WTC11 (cell line): Measurements from ENCODE around the gene GGCX. TPM values are rescaled to one million over a fixed set of nuclear protein-coding genes. Genes with fewer than 3 reads are reported as not detected.

ENCODE experiments used
- ATAC-seq: fragments of 200-7000 bp; cut with Tn5 transposase; 2 replicates; pipeline ENCODE4 v1.10.0; 2021; ENCODE audit warnings: mild to moderate bottlenecking, moderate library complexity
- CTCF ChIA-PET: fragments of 300-600 bp; sonication (Branson Sonifier 250); formaldehyde crosslinking; loops from one replicate; lab custom pipeline; 2021; ENCODE audit warnings: antibody characterized with exemption; lab: Charles Lee
- POLR2A ChIA-PET: fragments of 350-600 bp; sonication (Branson Sonifier 250); formaldehyde crosslinking; loops from one replicate; lab custom pipeline; 2021; ENCODE audit warnings: antibody characterized with exemption; lab: Charles Lee
- DNase-seq: peaks from one replicate; pipeline ENCODE4 v3.0.0; 2021; ENCODE audit warnings: low spot score
- H3K27ac Mint-ChIP-seq: 2 replicates; pipeline ENCODE4 v1.8.0; 2021; ENCODE audit warnings: mixed read lengths
- H3K27me3 Mint-ChIP-seq: 2 replicates; pipeline ENCODE4 v1.8.0; 2021; ENCODE audit warnings: low read depth, mild to moderate bottlenecking, moderate library complexity, mixed read lengths
- H3K36me3 Mint-ChIP-seq: 2 replicates; pipeline ENCODE4 v1.8.0; 2021; ENCODE audit warnings: mixed read lengths
- H3K4me1 Mint-ChIP-seq: 2 replicates; pipeline ENCODE4 v1.8.0; 2022; ENCODE audit warnings: mixed read lengths
- H3K4me3 Mint-ChIP-seq: 2 replicates; pipeline ENCODE4 v1.8.0; 2021; ENCODE audit warnings: mild to moderate bottlenecking, moderate library complexity, mixed read lengths
- H3K9me3 Mint-ChIP-seq: 2 replicates; pipeline ENCODE4 v1.8.0; 2021; ENCODE audit warnings: mixed read lengths
- EMX1 ChIP-seq: fragments of 250-450 bp; sonication (Bioruptor Pico); IDR thresholded peaks from 2 replicates; pipeline ENCODE4 v1.8.0; 2021; ENCODE audit warnings: mild to moderate bottlenecking
- MXD4 ChIP-seq: fragments of 250-450 bp; sonication (Bioruptor Pico); IDR thresholded peaks from 2 replicates; pipeline ENCODE4 v1.8.0; 2021; ENCODE audit warnings: mild to moderate bottlenecking, moderate library complexity, borderline replicate concordance
- ZNF138 ChIP-seq: sonication (generic); formaldehyde crosslinking; conservative IDR thresholded peaks from 2 replicates; pipeline ENCODE4 v1.8.1; 2022; ENCODE audit warnings: mild to moderate bottlenecking, moderate library complexity, missing genetic modification reagents
- total RNA-seq: library from RNA; stranded (reverse); gene quantifications from 3 replicates; pipeline ENCODE4 v1.2.3, GENCODE V29; 2021
- TF ChIP-seq, protein P1 (sequence below): sonication (generic); formaldehyde crosslinking; IDR thresholded peaks from 2 replicates; pipeline ENCODE4 v1.8.0; 2023; ENCODE audit warnings: missing genetic modification reagents, mild to moderate bottlenecking, borderline replicate concordance
- TF ChIP-seq, protein P2 (sequence below): sonication (generic); formaldehyde crosslinking; IDR thresholded peaks from 2 replicates; pipeline ENCODE4 v1.8.0; 2022; ENCODE audit warnings: missing genetic modification reagents
- TF ChIP-seq, protein P3 (sequence below): fragments of 250-450 bp; sonication (Bioruptor Pico); IDR thresholded peaks from 2 replicates; pipeline ENCODE4 v1.9.0; 2021; ENCODE audit warnings: mild to moderate bottlenecking
- TF ChIP-seq, protein P4 (sequence below): sonication (generic); formaldehyde crosslinking; IDR thresholded peaks from 2 replicates; pipeline ENCODE4 v1.8.0; 2022; ENCODE audit warnings: mild to moderate bottlenecking, missing genetic modification reagents
- TF ChIP-seq, protein P5 (sequence below): sonication (generic); formaldehyde crosslinking; conservative IDR thresholded peaks from 2 replicates; pipeline ENCODE4 v1.8.1; 2022; ENCODE audit warnings: mild to moderate bottlenecking, missing genetic modification reagents
- TF ChIP-seq, protein P6 (sequence below): fragments of 250-450 bp; sonication (Bioruptor Pico); IDR thresholded peaks from 2 replicates; pipeline ENCODE4 v1.9.0; 2021; ENCODE audit warnings: mild to moderate bottlenecking, borderline replicate concordance

GGCX gene
- total RNA-seq, 1 experiment from 2014 or later: 40.9 TPM

DNA sequence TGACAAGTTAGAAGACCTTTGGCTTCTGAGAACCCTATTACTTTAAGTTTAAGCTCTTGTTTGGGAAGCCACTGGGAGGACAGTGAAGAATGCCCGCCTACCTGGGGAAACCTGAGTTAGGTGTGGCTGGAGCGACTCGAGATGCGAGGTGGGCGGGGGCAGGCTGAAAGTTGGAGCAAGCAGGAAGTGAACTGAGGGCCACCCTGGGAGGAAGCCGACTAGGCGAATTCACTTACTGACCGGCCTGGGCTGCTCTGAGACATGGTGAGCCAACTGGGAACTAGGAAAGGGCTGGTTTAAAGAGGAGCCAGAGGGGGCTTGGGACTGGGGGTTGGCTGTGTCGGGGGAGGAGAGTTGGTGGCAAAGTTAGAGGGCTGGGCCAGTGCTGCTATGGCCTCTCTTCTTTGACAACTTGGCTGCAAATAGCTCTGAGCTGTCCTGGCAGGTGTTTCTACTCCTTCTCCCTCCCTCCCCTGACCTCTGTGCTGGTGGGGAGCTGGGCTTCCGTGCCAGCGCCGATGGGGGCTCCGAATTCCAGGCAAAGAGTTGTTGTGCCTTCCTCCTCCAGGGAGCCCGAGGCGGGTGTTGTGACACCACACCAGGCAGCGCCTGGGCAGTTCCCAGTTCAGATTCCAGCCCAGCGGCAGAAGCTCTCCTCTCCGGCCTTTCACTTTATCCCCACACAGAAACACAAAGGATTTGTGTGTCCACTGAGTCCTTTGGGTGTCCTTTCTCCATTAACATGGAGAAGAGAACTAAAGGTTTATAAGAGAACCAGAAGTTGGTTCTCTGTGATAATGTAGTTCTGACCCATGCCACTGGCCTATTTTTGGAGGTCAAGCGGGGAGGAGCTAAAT is 16.3 kb upstream of the GGCX start, which contains the start of gene VAMP8:
Gene VAMP8, plus strand, starts transcription at position 201 of the 857 bp plus-strand sequence. Its CDS starts 61 bp downstream, at position 262.
- Mint-ChIP-seq H3K27me3 (peaks cover 15% of the 10 kb centered on the region), H3K36me3 (0 out of 2 replicates have a peak, but pooled peaks cover 3% of the 10 kb centered on the region), H3K4me1 (peaks cover 35% of the 10 kb centered on the region), H3K4me3 (peak within 1 kb of the TSS; percentile 79), H3K9me3 (no peaks in the 10 kb centered on the region), H3K27ac (peak within 1 kb of the TSS; percentile 64)
- ChIA-PET CTCF (interaction anchor here (0.7 to 2.1 kb wide), 7 partner anchors 15 to 290 kb away, joined by 3 to 12 read pairs (median 5); partner anchors contain the start of gene RNF181), POLR2A (interaction anchor here (0.6 to 1.9 kb wide), 8 partner anchors 10 to 231 kb away, joined by 3 to 9 read pairs (median 5); partner anchors contain the start of genes C2orf68 and MAT2A)
- TF ChIP-seq, protein P1, sequence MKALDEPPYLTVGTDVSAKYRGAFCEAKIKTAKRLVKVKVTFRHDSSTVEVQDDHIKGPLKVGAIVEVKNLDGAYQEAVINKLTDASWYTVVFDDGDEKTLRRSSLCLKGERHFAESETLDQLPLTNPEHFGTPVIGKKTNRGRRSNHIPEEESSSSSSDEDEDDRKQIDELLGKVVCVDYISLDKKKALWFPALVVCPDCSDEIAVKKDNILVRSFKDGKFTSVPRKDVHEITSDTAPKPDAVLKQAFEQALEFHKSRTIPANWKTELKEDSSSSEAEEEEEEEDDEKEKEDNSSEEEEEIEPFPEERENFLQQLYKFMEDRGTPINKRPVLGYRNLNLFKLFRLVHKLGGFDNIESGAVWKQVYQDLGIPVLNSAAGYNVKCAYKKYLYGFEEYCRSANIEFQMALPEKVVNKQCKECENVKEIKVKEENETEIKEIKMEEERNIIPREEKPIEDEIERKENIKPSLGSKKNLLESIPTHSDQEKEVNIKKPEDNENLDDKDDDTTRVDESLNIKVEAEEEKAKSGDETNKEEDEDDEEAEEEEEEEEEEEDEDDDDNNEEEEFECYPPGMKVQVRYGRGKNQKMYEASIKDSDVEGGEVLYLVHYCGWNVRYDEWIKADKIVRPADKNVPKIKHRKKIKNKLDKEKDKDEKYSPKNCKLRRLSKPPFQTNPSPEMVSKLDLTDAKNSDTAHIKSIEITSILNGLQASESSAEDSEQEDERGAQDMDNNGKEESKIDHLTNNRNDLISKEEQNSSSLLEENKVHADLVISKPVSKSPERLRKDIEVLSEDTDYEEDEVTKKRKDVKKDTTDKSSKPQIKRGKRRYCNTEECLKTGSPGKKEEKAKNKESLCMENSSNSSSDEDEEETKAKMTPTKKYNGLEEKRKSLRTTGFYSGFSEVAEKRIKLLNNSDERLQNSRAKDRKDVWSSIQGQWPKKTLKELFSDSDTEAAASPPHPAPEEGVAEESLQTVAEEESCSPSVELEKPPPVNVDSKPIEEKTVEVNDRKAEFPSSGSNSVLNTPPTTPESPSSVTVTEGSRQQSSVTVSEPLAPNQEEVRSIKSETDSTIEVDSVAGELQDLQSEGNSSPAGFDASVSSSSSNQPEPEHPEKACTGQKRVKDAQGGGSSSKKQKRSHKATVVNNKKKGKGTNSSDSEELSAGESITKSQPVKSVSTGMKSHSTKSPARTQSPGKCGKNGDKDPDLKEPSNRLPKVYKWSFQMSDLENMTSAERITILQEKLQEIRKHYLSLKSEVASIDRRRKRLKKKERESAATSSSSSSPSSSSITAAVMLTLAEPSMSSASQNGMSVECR (CRISPR knock-in tag): no peak
- TF ChIP-seq, protein P2, sequence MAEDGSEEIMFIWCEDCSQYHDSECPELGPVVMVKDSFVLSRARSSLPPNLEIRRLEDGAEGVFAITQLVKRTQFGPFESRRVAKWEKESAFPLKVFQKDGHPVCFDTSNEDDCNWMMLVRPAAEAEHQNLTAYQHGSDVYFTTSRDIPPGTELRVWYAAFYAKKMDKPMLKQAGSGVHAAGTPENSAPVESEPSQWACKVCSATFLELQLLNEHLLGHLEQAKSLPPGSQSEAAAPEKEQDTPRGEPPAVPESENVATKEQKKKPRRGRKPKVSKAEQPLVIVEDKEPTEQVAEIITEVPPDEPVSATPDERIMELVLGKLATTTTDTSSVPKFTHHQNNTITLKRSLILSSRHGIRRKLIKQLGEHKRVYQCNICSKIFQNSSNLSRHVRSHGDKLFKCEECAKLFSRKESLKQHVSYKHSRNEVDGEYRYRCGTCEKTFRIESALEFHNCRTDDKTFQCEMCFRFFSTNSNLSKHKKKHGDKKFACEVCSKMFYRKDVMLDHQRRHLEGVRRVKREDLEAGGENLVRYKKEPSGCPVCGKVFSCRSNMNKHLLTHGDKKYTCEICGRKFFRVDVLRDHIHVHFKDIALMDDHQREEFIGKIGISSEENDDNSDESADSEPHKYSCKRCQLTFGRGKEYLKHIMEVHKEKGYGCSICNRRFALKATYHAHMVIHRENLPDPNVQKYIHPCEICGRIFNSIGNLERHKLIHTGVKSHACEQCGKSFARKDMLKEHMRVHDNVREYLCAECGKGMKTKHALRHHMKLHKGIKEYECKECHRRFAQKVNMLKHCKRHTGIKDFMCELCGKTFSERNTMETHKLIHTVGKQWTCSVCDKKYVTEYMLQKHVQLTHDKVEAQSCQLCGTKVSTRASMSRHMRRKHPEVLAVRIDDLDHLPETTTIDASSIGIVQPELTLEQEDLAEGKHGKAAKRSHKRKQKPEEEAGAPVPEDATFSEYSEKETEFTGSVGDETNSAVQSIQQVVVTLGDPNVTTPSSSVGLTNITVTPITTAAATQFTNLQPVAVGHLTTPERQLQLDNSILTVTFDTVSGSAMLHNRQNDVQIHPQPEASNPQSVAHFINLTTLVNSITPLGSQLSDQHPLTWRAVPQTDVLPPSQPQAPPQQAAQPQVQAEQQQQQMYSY (CRISPR knock-in tag): peak; percentile 74
- DNase-seq (peak; percentile 84), ATAC-seq (peak; percentile 91)

DNA sequence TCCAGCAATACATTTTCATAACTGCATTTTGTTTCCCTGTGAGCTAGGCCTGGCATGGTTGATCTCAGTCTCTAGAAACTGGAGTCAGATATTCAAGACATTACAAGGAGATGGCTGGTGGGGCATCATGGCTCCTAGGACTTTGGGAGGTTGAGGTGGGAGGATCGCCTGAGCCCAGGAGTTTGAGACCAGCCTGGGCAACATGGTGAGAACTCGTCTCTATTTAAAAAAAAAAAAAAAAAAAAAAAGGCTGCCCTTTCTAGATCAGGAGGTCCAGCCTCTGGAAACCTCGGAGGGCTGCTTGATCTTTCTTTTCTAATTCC is 15.7 kb upstream of the GGCX start:
- Mint-ChIP-seq H3K4me1 (peaks cover 38% of the 10 kb centered on the region), H3K4me3 (peak overlapping the region; percentile 79), H3K36me3 (0 out of 2 replicates have a peak, but pooled peaks cover 3% of the 10 kb centered on the region), H3K27me3 (peaks cover 20% of the 10 kb centered on the region), H3K27ac (peak overlapping the region; percentile 64; the same call in 1 of the 2 replicates), H3K9me3 (no peaks in the 10 kb centered on the region)
- CTCF ChIA-PET: interaction anchor here (0.7 to 2.1 kb wide), 6 partner anchors 15 to 291 kb away, joined by 3 to 12 read pairs (median 6); partner anchors contain the start of gene RNF181
- POLR2A ChIA-PET: interaction anchor here (0.6 to 1.9 kb wide), 7 partner anchors 9 to 231 kb away, joined by 3 to 9 read pairs (median 5); partner anchors contain the start of genes C2orf68 and MAT2A
- DNase-seq: no peak
- ATAC-seq: no peak
- TF ChIP-seq, protein P2 (CRISPR knock-in tag): no peak
- TF ChIP-seq, protein P3, sequence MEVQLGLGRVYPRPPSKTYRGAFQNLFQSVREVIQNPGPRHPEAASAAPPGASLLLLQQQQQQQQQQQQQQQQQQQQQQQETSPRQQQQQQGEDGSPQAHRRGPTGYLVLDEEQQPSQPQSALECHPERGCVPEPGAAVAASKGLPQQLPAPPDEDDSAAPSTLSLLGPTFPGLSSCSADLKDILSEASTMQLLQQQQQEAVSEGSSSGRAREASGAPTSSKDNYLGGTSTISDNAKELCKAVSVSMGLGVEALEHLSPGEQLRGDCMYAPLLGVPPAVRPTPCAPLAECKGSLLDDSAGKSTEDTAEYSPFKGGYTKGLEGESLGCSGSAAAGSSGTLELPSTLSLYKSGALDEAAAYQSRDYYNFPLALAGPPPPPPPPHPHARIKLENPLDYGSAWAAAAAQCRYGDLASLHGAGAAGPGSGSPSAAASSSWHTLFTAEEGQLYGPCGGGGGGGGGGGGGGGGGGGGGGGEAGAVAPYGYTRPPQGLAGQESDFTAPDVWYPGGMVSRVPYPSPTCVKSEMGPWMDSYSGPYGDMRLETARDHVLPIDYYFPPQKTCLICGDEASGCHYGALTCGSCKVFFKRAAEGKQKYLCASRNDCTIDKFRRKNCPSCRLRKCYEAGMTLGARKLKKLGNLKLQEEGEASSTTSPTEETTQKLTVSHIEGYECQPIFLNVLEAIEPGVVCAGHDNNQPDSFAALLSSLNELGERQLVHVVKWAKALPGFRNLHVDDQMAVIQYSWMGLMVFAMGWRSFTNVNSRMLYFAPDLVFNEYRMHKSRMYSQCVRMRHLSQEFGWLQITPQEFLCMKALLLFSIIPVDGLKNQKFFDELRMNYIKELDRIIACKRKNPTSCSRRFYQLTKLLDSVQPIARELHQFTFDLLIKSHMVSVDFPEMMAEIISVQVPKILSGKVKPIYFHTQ: no peak
- TF ChIP-seq ZNF138 (CRISPR knock-in tag) (no peak), EMX1 (CRISPR knock-in tag) (no peak), MXD4 (CRISPR knock-in tag) (no peak)
- TF ChIP-seq, protein P4, sequence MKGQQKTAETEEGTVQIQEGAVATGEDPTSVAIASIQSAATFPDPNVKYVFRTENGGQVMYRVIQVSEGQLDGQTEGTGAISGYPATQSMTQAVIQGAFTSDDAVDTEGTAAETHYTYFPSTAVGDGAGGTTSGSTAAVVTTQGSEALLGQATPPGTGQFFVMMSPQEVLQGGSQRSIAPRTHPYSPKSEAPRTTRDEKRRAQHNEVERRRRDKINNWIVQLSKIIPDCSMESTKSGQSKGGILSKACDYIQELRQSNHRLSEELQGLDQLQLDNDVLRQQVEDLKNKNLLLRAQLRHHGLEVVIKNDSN (CRISPR knock-in tag): no peak
- TF ChIP-seq, protein P5, sequence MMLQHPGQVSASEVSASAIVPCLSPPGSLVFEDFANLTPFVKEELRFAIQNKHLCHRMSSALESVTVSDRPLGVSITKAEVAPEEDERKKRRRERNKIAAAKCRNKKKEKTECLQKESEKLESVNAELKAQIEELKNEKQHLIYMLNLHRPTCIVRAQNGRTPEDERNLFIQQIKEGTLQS (CRISPR knock-in tag): no peak
- TF ChIP-seq, protein P6, sequence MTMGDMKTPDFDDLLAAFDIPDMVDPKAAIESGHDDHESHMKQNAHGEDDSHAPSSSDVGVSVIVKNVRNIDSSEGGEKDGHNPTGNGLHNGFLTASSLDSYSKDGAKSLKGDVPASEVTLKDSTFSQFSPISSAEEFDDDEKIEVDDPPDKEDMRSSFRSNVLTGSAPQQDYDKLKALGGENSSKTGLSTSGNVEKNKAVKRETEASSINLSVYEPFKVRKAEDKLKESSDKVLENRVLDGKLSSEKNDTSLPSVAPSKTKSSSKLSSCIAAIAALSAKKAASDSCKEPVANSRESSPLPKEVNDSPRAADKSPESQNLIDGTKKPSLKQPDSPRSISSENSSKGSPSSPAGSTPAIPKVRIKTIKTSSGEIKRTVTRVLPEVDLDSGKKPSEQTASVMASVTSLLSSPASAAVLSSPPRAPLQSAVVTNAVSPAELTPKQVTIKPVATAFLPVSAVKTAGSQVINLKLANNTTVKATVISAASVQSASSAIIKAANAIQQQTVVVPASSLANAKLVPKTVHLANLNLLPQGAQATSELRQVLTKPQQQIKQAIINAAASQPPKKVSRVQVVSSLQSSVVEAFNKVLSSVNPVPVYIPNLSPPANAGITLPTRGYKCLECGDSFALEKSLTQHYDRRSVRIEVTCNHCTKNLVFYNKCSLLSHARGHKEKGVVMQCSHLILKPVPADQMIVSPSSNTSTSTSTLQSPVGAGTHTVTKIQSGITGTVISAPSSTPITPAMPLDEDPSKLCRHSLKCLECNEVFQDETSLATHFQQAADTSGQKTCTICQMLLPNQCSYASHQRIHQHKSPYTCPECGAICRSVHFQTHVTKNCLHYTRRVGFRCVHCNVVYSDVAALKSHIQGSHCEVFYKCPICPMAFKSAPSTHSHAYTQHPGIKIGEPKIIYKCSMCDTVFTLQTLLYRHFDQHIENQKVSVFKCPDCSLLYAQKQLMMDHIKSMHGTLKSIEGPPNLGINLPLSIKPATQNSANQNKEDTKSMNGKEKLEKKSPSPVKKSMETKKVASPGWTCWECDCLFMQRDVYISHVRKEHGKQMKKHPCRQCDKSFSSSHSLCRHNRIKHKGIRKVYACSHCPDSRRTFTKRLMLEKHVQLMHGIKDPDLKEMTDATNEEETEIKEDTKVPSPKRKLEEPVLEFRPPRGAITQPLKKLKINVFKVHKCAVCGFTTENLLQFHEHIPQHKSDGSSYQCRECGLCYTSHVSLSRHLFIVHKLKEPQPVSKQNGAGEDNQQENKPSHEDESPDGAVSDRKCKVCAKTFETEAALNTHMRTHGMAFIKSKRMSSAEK (CRISPR knock-in tag): no peak
